ENCODE measurements around the gene OMP. TPM values are rescaled to one million over a fixed set of nuclear protein-coding genes. Genes with fewer than 3 reads are reported as not detected.
A peak's percentile ranks its signal among the peaks of the same experiment; 100 is the strongest.

The OMP gene
- total and polyA plus RNA-seq, 2 donors (not counting 3 experiments of a cell fraction or from before 2014, with no cell fraction given) = 0.80 TPM; not detected in 1

GRCh38 chr11:77073328-77074001, 29.2 kb upstream of the OMP start:
- ChIA-PET CTCF (interaction anchor here (0.6 to 3.4 kb wide), 11 partner anchors 9 to 154 kb away, joined by 3 to 44 read pairs (median 5); no protein-coding TSS in a partner anchor), POLR2A (no interaction called here)
- peak overlapping the region; percentile 12 for H3K4me2 ChIP-seq (ENCODE audit: insufficient read depth, low read length)
- H3K9ac ChIP-seq (replicated peaks; ENCODE audit: extremely low read depth, insufficient read depth, low read length) = peak overlapping the region; percentile 47
- peak; percentile 88 for DNase-seq (ENCODE audit: low read depth, low spot score)
- H2AFZ ChIP-seq (ENCODE audit: low read depth, low read length) = peak overlapping the region; percentile 1
- no TSS peak for BruUV-seq (replicated peaks)
- H3K4me1 ChIP-seq (ENCODE audit: control insufficient read depth, extremely low read depth, insufficient read depth, low read length) = peaks cover 30% of the 10 kb centered on the region
- TF ChIP-seq MAX (IDR thresholded peaks at IDR 0.05; ENCODE audit: insufficient read depth, insufficient read length) (no peak), FOS (IDR thresholded peaks at IDR 0.05; ENCODE audit: borderline replicate concordance, insufficient read depth, low read length) (peak; percentile 23), MYC (IDR thresholded peaks at IDR 0.05; ENCODE audit: low read depth, low read length) (no peak), POLR2AphosphoS5 (IDR thresholded peaks at IDR 0.05; ENCODE audit: insufficient read depth, low read depth, low read length) (peak; percentile 52), CTCF (IDR thresholded peaks at IDR 0.05; ENCODE audit: extremely low read depth in 1 of 2, insufficient read depth in 1 of 2, low read depth in 1 of 2, low read length in 2 of 2) (peak; percentile 28 to 46), GATA2 (IDR thresholded peaks at IDR 0.05; ENCODE audit: insufficient read depth, insufficient read length, low read depth, low read length) (no peak), EZH2 (IDR thresholded peaks at IDR 0.05; ENCODE audit: borderline replicate concordance, low read depth, low read length, severe bottlenecking) (no peak), POLR2A (IDR thresholded peaks at IDR 0.05; ENCODE audit: low read depth, low read length) (no peak), JUN (IDR thresholded peaks at IDR 0.05; ENCODE audit: borderline replicate concordance, insufficient read depth, insufficient read length, low read depth) (peak; percentile 45)
- FAIRE-seq = peak; percentile 94
- H3K9me3 ChIP-seq (replicated peaks; ENCODE audit: control insufficient read depth, insufficient read depth, low read length) = no peaks in the 10 kb centered on the region
- intact Hi-C loops (cut with micrococcal nuclease) (loop anchor here (1.0 kb wide), 3 partner anchors 9 to 26 kb away; no protein-coding TSS in a partner anchor), dilution Hi-C loops (cut with MboI; ENCODE audit: extremely low pct_ligation_motif_present, low sequenced_read_pairs) (no loop called here)
- H3K9me1 ChIP-seq (replicated peaks; ENCODE audit: control insufficient read depth, extremely low read depth, insufficient read depth, low read length) = no peaks in the 10 kb centered on the region
- H3K27ac ChIP-seq (ENCODE audit: insufficient read depth, low read depth, low read length) = peak overlapping the region; percentile 80
- no peaks in the 10 kb centered on the region for H3K27me3 ChIP-seq (ENCODE audit: control insufficient read depth in 2 of 2, insufficient read depth in 2 of 2, low read length in 2 of 2)
- no peak overlapping the region for H3K4me3 ChIP-seq (replicated peaks in 1 of 3; ENCODE audit: insufficient read depth in 1 of 3, low read depth in 1 of 3, low read length in 3 of 3)
- H3K36me3 ChIP-seq (ENCODE audit: control insufficient read depth in 2 of 2, extremely low read depth in 1 of 2, insufficient read depth in 2 of 2, low read length in 2 of 2) = no peaks in the 10 kb centered on the region
- no peaks in the 10 kb centered on the region for H3K79me2 ChIP-seq (ENCODE audit: control insufficient read depth, insufficient read depth, low read length)
- H4K20me1 ChIP-seq (replicated peaks; ENCODE audit: control insufficient read depth, extremely low read depth, insufficient read depth, low read length) = no peaks in the 10 kb centered on the region

All from endothelial cell of umbilical vein (primary cell).